Measurements from ENCODE around the gene UBE2J2. TPM values are rescaled to one million over a fixed set of nuclear protein-coding genes. Genes with fewer than 3 reads are reported as not detected.

The UBE2J2 gene
- total RNA-seq, 1 experiment from 2014 or later = 83.4 TPM

- Histone ChIP-seq H4K8ac (replicated peaks; ENCODE audit: insufficient read length, low read depth, low read length) (no peak overlapping the region), H3K14ac (ENCODE audit: insufficient read depth, low read length) (no peak overlapping the region), H3K79me1 (ENCODE audit: insufficient read depth, low read depth, low read length, poor library complexity, severe bottlenecking) (no peaks in the 10 kb centered on the region), H3K27ac (ENCODE audit: insufficient read length, low read depth, low read length) (no peak overlapping the region), H3K56ac (ENCODE audit: insufficient read length, low read depth, low read length) (no peak overlapping the region), H2BK12ac (ENCODE audit: insufficient read length, low read depth, low read length) (no peak overlapping the region), H3K23ac (ENCODE audit: insufficient read length, low read depth, low read length) (no peak overlapping the region), H3K23me2 (ENCODE audit: insufficient read length, low read depth, low read length, poor library complexity, severe bottlenecking) (no peaks in the 10 kb centered on the region), H4K5ac (ENCODE audit: insufficient read length, low read depth, low read length) (no peak overlapping the region), H3K4ac (ENCODE audit: low read depth, low read length) (no peak overlapping the region), H3K9ac (ENCODE audit: extremely low read depth, insufficient read length, low read length) (no peak overlapping the region), H2BK5ac (ENCODE audit: insufficient read length, low read length) (no peak overlapping the region), H2BK120ac (ENCODE audit: low read depth, low read length, poor library complexity, severe bottlenecking) (no peak overlapping the region), H2BK20ac (ENCODE audit: low read depth, low read length, poor library complexity, severe bottlenecking) (no peak overlapping the region), H4K91ac (ENCODE audit: insufficient read length, low read depth, low read length) (no peak overlapping the region), H3K27me3 (ENCODE audit: insufficient read depth, low read length) (no peaks in the 10 kb centered on the region), H3K4me2 (ENCODE audit: insufficient read depth, insufficient read length, low read length) (no peak overlapping the region), H3K4me1 (ENCODE audit: insufficient read depth, low read length) (no peaks in the 10 kb centered on the region), H3K18ac (ENCODE audit: insufficient read length, low read depth, low read length) (no peak overlapping the region), H3K79me2 (ENCODE audit: insufficient read depth, low read length) (no peaks in the 10 kb centered on the region), H3T11ph (ENCODE audit: low read length) (no peak overlapping the region), H4K20me1 (ENCODE audit: control insufficient read depth, insufficient read depth, insufficient read length) (no peaks in the 10 kb centered on the region), H2AK5ac (ENCODE audit: insufficient read length, low read length) (no peak overlapping the region), H3K9me3 (ENCODE audit: control insufficient read depth, low read depth, low read length) (no peaks in the 10 kb centered on the region), H2BK15ac (ENCODE audit: low read depth, low read length) (no peak overlapping the region), H2AFZ (ENCODE audit: low read length) (no peak overlapping the region)
- Mint-ChIP-seq H3K27me3 (ENCODE audit: low read depth) (peaks cover 6% of the 10 kb centered on the region), H3K36me3 (ENCODE audit: insufficient read depth in 1 of 3, low read depth in 3 of 3) (no peaks in the 10 kb centered on the region), H3K27ac (no peak overlapping the region), H3K4me1 (peaks cover 0 to 7% of the 10 kb centered on the region in 2 experiments; a peak in 1 of 4 replicates), H3K9me3 (peaks cover 2 to 9% of the 10 kb centered on the region in 2 experiments; a peak in 3 of 5 replicates), H3K4me3 (no peak overlapping the region)
- WGBS (ENCODE audit: extremely low coverage, insufficient read length, low lambda C conversion rate) = no CpG with 5 or more reads among the region's 22 CpGs
- no peak for DNase-seq
- TF ChIP-seq CTCF (conservative IDR thresholded peaks at IDR 0.05) = no peak
Observed at GRCh38 chr1:1285102-1285571, 11.5 kb upstream of the UBE2J2 start.

Data from H9 (cell line).